Mononuclear cell (primary cell): ENCODE results near the gene PPP1R14C. TPM values are rescaled to one million over a fixed set of nuclear protein-coding genes. Genes with fewer than 3 reads are reported as not detected.

Experiments
- H3K27me3 ChIP-seq: 2 replicates; pipeline ENCODE4 v1.6.0; 2011; ENCODE audit warnings: low read length, control low read depth; ENCODE audit not compliant: insufficient read depth
- H3K4me1 ChIP-seq: 2 replicates; pipeline ENCODE4 v1.5.1; 2011; ENCODE audit warnings: mild to moderate bottlenecking, low read length, control low read depth; ENCODE audit not compliant: insufficient read depth
- H3K4me3 ChIP-seq: 2 replicates; pipeline ENCODE4 v1.5.1; 2011; ENCODE audit warnings: mild to moderate bottlenecking, low read length, moderate library complexity
- H3K9me3 ChIP-seq: 2 replicates; pipeline ENCODE4 v1.5.1; 2011; ENCODE audit warnings: low read depth, mild to moderate bottlenecking, control low read depth, low read length
- total RNA-seq: library from RNA; depleted of rRNA; stranded (reverse); fragments of >200 nt; gene quantifications from one replicate; pipeline ENCODE4 v1.2.3, GENCODE V29; 2012

Gene PPP1R14C
- total RNA-seq, 1 donor: 0.21 TPM

DNA sequence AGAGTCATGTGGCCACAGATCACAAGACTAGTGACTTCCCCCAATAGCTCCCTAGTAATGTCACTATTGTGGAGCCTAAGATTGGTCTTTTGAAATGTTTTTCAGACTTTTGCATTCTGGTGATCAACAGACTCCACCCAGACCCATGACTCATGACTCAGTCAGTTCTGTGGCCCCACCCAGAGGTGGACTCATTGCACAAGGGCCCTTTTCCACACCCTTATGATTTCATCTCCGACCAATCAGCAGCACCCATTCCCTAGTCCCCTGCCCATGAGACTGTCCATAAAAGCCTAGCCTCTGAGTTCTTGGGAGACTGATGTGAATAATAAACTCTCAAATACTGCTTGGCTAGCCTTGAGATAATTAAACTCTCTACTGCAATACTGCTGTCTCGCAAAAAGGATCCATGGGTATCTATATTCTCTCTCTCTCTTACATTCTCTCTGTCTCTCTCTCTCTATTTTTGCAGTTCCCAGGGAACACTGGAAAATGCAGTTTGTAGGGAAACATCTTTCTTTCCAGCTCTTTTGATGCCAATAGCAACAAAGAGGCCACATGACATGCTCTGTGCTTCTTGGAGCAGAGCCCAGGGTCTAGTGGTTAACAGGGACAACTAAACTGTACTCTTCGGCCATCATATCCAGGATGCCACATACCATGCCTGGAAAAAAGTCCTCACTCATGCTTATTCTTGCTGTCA, 154.6 kb downstream of the PPP1R14C start:
- Histone ChIP-seq H3K4me1 (no peaks in the 10 kb centered on the region), H3K9me3 (peaks cover 9% of the 10 kb centered on the region), H3K4me3 (no peak overlapping the region), H3K27me3 (no peaks in the 10 kb centered on the region)

DNA sequence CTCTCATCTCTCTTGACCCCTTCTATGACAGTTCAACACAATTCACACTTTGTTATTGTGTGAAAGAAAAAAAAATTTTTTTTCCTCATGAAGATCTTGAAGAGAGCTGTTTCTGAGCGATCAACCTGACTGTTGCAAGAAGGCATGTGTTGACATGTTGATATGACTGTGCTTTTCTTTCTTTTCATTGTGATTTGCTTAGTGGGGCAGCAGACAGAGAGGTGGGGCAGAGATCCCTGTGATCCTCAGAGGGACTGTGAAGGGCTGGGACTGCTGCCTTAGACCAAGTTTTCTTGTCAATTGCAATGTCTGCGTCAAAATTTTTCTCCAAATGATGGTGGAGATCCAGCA, 155.2 kb downstream of the PPP1R14C start:
- Histone ChIP-seq H3K9me3 (peaks cover 9% of the 10 kb centered on the region), H3K27me3 (no peaks in the 10 kb centered on the region), H3K4me3 (no peak overlapping the region), H3K4me1 (no peaks in the 10 kb centered on the region)

- Histone ChIP-seq H3K27me3 (no peaks in the 10 kb centered on the region), H3K4me3 (no peak overlapping the region), H3K4me1 (no peaks in the 10 kb centered on the region), H3K9me3 (peaks cover 9% of the 10 kb centered on the region)
These were observed 155.8 kb downstream of the PPP1R14C start for GRCh38 chr6:150298676-150299075.

Other genes starting within 250 kb of the PPP1R14C start
- not detected for gene RAET1E, start 244.9 kb upstream of the PPP1R14C start, total RNA-seq
- gene RAET1G, start 219.9 kb upstream of the PPP1R14C start, total RNA-seq: not detected
- gene ULBP2, start 201.0 kb upstream of the PPP1R14C start, total RNA-seq: 0.94 TPM
- gene ULBP1, start 179.1 kb upstream of the PPP1R14C start, total RNA-seq: 0.10 TPM
- gene RAET1L, start 117.5 kb upstream of the PPP1R14C start, total RNA-seq: 0.10 TPM
- gene ULBP3, start 73.9 kb upstream of the PPP1R14C start, total RNA-seq: 0.84 TPM
- gene IYD, start 226.0 kb downstream of the PPP1R14C start, total RNA-seq: not detected